Frontal cortex (tissue), 4 donors: ENCODE data around the gene SLC15A3. TPM values are rescaled to one million over a fixed set of nuclear protein-coding genes. Genes with fewer than 3 reads are reported as not detected.

Experiments used
- DNase-seq, 2 donors: peaks; one replicate each; pipeline ENCODE4 v3.0.0; 2012; ENCODE audit warnings: low spot score in 2 of 2
- FAIRE-seq: peaks from 2 replicates; lab custom pipeline; 2012; peaks lifted over from hg19 to GRCh38; lab: Jason Lieb, UNC
- total RNA-seq: library from RNA; depleted of rRNA; stranded (reverse); fragments of >200 nt; gene quantifications from one replicate; pipeline ENCODE4 v1.2.3, GENCODE V29; 2014
- donor health status: control.
- donor health status: control.
- donor health status: control.

Gene SLC15A3
- total RNA-seq, result 3.3 TPM

DNA sequence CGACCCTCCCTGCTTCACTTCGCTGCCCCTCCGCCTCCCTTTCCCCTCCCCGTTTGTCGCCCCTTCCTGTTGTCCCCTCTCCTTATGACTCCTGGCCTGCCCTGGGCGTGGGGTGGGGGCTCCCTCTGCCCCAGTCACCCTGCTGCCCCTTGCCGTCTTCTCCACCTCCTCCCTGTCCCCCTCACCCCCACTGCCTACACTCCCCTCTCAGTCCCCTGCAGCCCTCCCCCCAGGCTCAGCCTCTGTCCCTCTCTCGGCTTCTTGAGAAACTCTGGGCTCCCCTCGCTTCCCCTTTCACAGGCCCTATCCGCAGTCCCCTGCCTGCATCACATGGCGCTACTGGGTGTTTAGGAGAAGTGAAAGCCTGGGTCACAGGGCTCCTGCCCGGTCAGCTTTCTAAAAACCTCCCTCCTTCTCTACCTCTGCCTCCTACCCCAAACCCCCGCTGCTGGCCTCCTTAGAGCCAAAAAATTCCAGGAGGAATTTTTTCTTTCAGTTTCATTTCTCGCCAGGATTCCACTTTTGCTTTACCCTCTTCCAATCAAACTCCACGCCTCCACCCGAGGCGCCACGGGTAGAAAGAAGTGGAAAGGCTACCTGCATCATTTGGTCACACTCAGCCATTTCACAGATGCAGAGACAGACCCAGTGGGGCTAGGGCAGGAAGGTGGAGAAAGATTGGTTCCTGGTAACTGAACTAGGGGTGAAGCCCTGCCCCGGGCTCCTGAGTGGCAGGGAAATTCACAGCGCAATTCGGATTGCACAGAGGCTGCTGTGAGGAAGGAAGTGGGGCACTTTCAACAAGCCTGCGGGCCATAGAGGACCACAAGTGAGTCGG lies at the start of gene SLC15A3:
Gene SLC15A3 (minus strand): TSS at position 273 of the 838 bp plus-strand sequence. CDS start 625 bp downstream, outside the sequence.
- DNase-seq, result no peak
- no peak for FAIRE-seq

DNA sequence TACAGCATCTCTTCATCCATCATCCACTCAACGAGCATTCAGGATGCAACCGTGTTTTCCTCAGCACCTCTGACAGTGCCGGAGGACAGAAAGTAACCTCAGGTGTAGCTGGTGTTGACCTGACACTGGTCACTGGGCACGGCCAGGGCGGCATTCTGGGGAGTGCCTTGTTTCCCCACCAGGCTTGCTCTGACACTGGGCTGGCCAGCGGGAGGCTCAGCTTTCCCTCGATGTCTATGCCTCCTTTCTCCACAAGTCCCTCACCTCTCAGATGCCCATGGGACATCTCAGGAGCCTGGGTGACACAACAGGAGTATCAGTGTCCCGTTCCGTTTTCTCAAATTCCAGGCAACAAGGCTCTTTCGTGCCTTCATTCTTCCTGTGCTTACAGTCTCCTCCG lies 48.5 kb upstream of the SLC15A3 start:
- DNase-seq, result no peak
- no peak for FAIRE-seq

DNA sequence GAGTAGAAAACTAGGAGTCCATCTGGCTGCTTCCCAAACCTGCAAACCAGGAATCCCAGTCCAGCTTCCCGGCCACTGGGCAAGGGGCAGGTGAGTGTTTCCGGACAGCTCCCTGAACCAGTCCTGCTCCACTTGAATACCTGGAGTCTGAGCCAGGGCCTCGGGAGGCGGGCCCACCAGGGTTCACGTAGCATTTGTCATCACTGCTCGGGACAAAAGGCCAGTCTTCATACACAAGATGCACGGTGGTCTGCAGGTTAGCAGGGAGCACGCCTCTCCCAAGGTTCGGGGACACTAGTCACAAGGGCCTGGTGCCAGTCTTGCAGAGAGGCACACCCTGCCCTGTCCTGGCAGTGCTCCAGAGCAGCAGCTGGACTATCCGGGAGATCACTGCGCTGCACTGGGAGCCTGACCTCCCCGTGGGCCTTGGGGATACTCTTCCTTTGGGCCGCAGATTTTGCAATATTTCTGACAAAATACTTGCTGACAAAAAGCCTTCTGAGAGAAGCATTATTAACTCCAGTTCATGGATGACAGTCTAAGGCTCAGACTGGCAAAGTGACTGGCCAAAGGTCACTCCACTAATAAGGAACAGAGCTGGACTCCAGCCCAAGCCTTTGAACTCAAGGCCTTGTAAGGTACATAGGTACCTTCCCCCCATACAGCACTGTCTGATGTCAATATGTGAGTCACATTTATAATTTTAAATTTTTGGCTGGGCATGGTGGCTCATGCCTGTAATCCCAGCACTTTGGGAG lies 44.6 kb upstream of the SLC15A3 start:
- DNase-seq (no peak), FAIRE-seq (no peak)

DNA sequence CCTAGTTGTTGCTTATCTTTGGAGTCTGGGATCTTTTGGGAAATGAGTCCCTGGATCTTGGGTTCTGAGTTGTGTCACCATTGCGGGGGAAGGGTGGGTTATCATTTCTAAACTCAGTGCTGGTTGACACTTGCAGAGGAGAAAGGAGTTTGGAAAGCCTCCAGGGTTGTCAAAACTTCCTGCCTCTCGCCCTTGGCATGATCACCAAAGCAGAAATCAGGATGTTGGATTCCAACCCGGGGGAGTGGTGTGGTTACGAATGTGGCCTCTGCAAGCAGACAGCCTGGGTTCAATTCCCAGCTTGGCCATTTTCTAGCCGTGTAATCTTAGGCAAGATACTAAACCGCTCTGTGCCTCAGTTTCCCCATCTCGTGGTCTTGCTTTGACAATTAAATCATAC lies 43.8 kb upstream of the SLC15A3 start:
- FAIRE-seq (no peak), DNase-seq (no peak)

DNA sequence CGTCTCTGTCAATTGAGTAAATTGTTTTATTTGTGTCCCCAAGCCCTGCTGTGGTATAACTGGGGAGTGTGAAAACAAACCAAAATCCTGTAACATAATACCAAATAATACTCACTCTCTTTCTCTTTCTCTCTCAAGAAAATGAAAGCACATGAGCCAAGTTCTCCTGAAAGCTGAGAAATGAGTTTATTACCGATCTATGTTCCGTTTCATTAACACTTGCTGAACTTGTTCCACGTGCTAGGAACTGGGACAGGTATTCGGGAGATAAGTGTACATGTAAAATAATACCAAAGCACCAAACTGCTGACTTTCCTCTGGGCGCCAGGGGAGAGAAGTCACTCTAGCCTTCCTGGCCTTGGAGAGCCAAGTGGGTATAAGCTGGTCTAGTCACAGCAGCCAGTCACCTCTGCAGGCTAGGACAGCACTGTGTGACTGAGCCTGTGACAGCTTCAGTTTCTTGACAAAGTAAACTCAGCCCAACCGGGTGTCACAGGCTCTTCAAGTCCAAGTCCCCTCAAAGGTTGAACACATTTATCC lies 42.6 kb upstream of the SLC15A3 start:
- DNase-seq (no peak), FAIRE-seq (no peak)

DNA sequence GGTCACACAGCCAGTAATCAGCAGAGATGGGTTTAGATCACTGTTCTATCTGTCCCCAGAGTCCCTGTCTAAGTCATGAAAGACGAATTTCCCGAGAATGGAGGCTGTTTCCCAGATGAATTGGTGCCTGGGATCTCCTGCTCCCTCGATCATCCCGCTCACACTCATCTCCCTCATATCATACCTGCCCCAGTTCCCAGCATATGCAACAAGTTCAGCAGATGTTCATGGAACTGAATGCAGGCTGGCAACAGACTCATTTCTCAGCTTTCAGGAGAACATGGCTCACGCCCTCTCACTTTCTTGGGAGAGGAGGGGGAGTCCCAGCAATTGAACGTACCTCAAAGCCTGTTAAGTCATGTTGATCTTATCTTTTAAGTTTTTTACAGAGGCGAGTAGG lies 41.6 kb upstream of the SLC15A3 start:
- FAIRE-seq (no peak), DNase-seq (no peak)

DNA sequence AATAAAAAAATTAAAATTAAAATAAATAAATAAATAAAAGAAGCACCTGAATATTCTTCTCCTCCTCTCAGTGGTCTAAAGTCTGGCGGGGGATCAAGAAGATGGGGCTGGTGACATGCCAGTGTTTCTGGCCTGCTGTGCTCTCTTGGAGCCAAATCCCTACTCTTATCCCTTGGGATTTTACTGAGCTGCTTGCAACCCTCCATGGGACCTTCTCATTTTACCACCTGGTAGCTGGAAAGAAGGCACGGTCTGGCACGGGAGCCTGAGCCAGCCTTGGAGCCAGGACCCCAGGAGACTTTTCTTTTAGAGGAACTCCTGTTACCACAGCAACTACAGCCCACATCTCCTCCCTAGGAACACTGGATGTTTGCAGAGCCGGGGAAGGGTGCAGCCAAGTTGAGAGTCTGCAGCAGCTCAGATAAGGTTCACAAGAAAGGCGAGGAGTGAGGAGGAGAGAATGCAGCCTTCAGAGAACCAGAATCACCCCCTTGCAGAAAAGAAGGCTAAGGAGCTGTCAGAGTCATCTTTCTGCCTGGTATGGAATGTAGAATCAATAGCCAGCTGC lies 41.0 kb upstream of the SLC15A3 start:
- no peak for FAIRE-seq
- DNase-seq, result no peak

DNA sequence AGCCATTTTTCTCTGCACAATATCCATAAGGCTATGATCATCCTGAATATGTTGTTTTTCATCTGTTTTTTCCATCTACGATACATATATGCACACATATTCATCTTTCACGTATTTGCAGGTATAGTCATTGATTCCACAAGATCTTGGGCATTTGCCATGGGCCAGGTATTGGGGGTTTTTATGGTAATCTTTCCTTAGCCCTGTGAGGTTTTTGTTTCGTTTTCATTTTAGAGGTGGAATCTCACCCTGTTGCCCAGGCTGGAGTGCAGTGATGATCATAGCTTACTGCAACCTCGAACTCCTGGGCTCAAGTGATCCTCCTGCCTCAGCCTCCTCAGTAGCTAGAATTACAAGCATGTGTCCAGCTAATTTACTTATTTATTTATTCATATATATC lies 39.5 kb upstream of the SLC15A3 start:
- DNase-seq, result no peak
- FAIRE-seq, result no peak

DNA sequence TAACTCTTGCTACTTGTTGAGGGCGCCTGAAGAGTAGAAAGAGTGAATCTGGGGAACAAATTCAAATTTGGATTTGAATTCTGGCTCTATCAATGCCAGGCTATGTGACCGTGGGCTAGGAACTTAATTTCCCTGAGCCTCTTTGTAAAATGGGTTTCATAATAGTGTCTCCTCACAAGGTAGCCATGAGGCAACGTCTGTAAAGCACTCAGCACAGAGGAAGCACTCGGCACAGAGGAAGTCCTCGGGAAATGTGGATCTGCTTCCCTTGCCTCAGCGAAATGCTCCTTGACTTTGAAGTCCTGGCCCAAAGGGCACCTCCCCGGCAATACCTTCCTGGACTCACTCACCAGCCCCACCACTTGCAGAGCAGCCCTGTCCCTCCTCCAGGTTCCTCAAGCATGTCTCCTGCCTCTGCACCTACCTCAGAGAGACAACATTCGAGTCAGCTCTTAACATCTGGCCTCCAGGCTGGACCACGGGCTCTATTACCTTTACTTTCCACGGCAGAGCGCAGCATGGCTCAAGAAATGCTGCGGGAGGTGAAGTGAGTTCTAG lies 37.2 kb upstream of the SLC15A3 start:
- FAIRE-seq, result no peak

DNA sequence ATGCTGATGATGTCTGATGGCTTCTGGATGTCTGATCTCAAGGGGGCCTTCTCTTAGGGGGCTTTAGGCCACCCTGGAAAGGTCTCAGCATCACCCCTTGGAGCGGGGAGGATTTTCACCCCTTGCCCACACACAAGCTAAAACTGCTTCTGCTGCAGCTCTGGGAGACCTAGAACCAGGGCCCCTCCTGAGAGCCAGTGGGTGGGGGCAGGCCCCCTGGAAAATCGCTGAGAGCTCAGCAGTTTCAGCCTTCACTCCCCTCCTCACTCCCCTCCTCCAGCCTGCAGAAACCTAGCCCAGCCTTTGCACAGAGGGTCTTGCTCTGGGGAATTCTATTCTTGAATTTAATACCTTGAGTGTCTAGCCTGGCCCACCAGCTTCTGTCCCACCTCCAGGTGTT lies 36.7 kb upstream of the SLC15A3 start:
- FAIRE-seq, result no peak
- DNase-seq, result no peak

More for the DNA sequence above, 37.2 kb upstream of the SLC15A3 start:
- DNase-seq, result no peak

DNA sequence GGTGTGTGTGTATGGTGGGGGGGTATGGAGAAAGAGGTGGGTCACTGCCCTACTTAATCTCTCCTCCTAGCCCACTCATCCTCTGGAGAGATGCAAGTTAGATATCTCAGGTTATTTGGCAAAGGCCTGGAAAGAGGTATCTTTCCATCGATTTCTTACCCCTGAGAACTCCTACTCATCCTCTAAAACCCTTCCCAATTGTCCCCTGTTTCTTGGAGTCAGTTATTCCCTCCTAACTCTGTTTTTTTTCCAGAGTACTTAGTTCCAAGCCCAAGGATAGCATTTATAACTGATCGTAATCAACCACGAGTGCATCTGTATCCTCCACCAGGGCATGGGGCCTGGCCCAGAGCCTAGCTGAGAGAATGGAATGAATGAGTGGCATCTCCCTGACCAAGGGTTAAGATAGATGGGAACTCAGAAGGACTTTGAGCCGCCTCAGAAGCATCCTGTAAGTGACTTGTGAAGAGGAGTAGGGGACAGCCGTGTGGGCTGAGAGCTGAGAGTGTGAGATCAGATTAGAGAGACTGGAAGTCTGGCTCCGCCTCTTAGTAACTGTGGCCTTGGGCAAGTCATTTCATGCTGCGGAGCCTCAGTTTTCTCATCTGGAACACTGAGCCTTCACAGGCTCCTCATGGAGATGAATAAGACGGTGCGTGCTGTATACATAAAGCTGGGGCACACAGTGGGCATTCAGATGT lies 35.8 kb upstream of the SLC15A3 start:
- no peak for FAIRE-seq

DNA sequence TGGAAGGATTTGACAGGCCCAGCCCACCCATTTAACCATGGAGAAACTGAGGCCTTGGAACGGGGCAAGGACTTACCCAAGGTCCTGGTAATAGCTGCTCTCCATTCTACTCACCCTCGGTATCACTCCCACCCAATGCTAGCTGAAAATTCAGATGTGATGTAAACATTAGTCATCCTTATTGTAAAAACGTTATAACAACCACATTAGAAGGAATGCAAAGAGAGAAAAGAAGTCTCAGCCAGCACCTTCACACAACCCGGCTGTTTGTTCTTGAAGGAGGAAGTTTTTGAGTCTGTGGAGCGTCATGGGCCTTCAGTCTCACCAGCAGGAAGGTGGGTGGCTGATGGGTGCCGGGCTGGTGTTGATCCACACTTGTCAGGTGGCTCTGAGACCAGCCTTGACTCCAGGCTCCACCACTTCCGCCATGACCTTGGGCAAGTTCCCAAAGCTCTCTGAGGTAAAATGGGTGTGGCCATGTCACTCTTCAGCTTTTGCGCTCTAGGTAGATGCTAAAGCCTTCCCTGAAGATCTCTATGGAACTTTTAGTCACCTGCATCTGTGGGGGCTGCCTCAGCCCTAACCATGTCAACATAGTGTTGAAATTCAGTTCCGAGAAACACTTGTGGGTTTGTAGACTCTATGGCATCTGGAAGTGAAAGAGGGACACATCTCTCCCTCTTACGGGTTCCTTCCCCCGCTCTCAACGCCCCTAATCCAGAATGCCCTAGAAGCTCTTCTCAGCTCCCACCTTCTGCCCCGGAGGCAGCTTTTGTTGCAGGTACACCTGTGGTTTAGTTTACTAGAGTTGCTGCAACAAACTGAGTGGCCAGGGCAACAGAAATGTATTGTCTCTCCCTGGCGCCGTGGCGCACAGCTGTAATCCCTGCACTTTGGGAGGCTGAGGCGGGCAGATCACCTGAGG lies 34.3 kb upstream of the SLC15A3 start:
- no peak for FAIRE-seq
- DNase-seq, result no peak

More for the DNA sequence above, 35.8 kb upstream of the SLC15A3 start:
- no peak for DNase-seq

DNA sequence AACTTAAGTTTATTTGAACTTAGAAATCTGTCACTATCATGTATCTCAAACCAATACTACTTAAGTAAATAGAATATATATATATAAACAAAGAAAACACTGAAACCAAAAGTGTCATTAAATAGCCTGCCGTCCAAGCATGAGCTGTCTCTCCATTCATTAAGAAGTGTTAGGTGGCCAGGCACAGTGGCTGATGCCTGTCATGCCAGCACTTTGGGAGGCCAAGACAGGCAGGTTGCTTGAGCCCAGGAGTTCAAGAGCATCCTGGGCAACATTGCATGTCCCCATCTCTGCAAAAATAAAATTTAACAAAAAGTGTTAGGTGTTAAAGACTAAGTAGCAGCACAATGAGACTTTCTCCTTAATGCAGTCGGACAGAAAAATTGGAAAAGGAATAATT lies 33.5 kb upstream of the SLC15A3 start:
- DNase-seq (no peak), FAIRE-seq (no peak)

DNA sequence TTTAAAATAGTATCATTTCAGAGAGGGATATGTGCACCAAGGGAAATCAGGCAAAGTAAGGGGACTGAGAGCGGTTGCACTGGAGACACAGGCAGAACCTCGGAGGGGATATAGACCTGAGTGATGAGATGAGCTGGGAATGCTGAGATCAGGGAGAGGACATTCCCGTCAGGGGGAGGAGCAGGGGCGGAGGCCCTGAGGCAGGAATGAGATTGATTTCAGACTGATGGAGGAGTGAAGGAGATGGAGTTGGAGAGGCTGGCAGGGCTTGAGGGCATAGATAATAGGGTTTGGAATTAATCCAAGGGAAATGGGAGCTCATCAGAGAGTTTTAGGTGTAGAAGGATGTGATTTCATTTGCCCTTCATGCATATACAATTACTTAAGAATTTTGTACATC lies 32.7 kb upstream of the SLC15A3 start:
- FAIRE-seq (no peak), DNase-seq (no peak)

DNA sequence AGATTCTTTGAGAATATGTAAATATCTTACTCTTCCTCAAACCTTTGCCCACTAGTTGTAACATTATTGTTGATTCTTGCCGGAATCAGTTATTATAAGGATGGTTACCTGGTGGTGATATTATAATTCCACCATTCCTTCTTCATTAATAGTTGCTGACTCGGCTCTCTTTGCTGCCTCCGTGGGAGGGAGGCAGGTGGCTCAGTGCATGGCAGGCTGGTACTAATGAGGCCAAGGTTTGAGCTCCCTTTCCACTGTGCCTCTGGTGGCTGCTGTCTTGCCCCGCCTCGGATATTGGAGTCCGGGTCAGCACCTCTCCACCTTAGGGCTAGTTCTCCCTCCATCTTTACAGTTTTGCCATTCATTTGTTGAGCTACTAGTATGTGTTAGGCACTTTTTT lies 32.2 kb upstream of the SLC15A3 start:
- no peak for FAIRE-seq
- no peak for DNase-seq

DNA sequence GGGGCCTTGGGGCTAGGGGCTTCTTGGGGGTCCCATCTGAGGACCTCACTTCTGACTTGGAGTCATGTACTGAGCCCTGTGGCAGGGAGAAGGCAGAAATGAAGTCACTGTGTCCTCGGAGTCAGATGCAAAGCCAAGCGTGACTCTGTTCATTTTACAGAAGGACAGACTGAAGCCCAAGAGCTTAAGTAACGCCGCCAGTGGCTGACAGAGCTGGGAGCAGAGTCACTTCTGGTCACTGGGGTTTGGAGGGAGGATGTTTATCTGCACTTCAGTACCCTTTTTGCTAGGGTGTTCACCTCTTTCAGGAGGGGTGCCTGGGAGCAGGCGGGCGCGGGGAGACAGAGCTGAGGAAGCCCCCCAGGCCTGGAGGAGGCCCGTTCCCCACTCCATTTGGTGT lies 30.2 kb upstream of the SLC15A3 start:
- DNase-seq, result no peak
- FAIRE-seq, result no peak

DNA sequence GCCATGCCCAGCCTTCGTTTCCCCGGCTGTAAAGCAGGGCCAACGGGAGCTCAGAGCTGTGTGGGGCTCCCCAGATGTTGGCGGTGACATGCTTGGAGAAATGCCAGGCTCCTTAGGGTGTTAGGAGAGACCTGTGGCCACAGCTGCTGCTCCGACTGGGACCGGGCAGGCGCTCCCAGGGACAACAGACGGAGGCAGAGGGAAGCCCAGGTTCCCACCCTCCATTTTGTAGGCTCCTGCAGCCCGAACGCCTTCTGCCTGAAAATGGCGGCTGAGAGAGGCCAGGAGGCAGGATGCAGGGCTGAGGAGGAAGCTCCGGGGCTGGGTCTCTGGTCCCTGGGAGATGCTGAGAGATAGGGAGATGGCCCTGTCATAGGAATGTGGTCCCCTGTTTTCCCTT lies 29.5 kb upstream of the SLC15A3 start:
- no peak for FAIRE-seq
- DNase-seq, result no peak

DNA sequence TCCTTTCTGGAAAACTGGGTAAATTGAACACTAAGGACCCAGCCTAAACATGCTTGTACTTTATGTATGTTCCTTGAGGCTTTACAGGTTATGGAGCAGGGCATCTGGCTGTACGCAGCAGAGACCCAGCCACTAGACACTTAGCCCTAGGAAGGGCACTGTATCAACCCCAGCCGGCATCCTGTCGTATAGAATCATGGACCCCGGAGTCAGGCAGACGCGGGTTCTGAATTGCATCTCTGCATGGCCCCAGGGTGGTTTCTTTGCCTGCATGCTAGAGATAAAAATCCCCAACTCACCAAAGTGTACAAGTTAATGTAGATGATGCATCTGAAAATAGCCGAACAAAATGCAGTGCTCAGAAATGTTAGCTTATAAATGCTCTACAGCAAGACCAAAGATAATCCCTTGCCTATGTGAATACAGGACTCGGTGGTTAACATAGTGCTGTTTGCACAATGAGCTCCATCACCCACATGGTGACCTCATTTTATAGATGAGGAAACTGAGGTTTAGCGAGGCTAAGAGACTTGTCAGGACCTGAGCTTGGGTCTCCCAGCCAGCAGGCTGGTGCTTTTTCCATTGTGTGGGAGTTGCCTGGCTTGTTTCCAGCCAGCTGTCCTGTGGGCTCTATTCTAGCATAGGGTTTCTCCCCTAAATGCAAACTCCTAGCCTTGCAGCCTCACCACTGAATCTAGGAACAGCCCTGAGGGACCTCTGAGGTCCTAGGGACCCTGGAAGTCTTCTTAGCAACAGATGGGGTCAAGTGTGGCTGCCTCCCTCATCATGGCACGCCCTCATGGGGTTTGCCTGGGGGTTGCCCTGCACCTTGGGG lies 26.8 kb upstream of the SLC15A3 start:
- DNase-seq (no peak), FAIRE-seq (no peak)
